Keratinocyte (primary cell): Measurements from ENCODE around the gene HDAC10.

Experiments
- EZH2 ChIP-seq: IDR thresholded peaks from one replicate; pipeline ENCODE4 v1.6.1; 2012; ENCODE audit warnings: inconsistent platforms, mild to moderate bottlenecking, low read length, moderate library complexity
- TF ChIP-seq, protein P1 (sequence below), 3 experiments: IDR thresholded peaks in 1 of 3; conservative IDR thresholded peaks in 1 of 3; optimal IDR thresholded peaks in 1 of 3; 2 replicates in 2 of 3; 3 replicates in 1 of 3; pipeline versions ENCODE3 to v1.5.1; 2011; ENCODE audit warnings: low read length in 3 of 3, mild to moderate bottlenecking in 3 of 3, moderate library complexity in 2 of 3, control low read depth in 1 of 3, inconsistent platforms in 1 of 3; ENCODE audit not compliant: insufficient read depth in 2 of 3; ENCODE audit errors: extremely low read depth in 1 of 3

DNA sequence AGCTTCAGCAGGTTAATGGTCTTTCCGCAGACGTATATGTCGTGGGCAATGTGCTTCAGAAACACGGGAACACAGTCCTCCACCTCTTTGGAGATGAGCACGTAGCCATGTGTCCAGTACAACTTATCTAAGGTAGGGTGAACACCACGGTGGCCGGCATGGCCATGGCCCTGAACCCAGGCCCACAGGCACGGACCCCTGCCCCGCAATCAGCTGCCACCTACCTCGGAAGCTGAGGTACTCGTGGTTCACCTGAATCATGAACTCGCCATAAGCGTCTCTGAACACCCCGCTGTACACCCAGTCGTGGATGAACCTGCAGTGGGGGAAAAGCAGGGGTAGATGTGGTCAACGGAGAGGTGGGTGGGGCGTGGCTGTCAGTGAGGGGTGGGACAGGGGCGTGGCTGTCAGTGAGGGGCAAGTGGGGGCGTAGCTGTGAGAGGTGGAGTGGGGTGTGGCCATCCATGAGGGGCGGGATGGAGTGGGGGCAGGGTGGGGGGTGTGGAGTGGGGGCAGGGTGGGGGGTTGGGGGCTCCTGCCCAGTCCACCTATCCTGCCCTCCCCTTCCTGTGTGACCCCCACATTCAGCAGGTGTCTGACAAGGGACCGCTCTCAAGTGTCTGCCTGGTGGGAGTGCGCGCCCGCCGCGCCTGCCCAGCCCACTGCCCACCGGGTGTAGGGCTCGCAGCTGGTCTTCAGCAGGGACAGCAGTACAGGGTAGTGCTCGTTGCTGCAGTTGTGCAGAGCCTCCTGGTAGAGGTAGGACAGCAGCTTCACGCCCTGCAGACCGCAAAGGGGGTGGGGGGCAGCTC is 24.8 kb downstream of the HDAC10 start:
- TF ChIP-seq, protein P1, sequence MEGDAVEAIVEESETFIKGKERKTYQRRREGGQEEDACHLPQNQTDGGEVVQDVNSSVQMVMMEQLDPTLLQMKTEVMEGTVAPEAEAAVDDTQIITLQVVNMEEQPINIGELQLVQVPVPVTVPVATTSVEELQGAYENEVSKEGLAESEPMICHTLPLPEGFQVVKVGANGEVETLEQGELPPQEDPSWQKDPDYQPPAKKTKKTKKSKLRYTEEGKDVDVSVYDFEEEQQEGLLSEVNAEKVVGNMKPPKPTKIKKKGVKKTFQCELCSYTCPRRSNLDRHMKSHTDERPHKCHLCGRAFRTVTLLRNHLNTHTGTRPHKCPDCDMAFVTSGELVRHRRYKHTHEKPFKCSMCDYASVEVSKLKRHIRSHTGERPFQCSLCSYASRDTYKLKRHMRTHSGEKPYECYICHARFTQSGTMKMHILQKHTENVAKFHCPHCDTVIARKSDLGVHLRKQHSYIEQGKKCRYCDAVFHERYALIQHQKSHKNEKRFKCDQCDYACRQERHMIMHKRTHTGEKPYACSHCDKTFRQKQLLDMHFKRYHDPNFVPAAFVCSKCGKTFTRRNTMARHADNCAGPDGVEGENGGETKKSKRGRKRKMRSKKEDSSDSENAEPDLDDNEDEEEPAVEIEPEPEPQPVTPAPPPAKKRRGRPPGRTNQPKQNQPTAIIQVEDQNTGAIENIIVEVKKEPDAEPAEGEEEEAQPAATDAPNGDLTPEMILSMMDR (optimal IDR thresholded peaks at IDR 0.05 in 1 of 3, IDR thresholded peaks at IDR 0.05 in 1 of 3, conservative IDR thresholded peaks at IDR 0.05 in 1 of 3; ENCODE audit: extremely low read depth in 1 of 3, insufficient read depth in 2 of 3, low read length in 3 of 3) = no peak
- TF ChIP-seq EZH2 = no peak
